ENCODE data around the gene GJA3. TPM values are rescaled to one million over a fixed set of nuclear protein-coding genes. Genes with fewer than 3 reads are reported as not detected.
A peak's percentile ranks its signal among the peaks of the same experiment; 100 is the strongest.

The GJA3 gene
- total and polyA plus RNA-seq, 9 of the 15 experiments (the other 6 are each of a cell fraction or from before 2014, with no cell fraction given), result 0.03 to 0.13 (median 0.04) TPM; not detected in 4

DNA sequence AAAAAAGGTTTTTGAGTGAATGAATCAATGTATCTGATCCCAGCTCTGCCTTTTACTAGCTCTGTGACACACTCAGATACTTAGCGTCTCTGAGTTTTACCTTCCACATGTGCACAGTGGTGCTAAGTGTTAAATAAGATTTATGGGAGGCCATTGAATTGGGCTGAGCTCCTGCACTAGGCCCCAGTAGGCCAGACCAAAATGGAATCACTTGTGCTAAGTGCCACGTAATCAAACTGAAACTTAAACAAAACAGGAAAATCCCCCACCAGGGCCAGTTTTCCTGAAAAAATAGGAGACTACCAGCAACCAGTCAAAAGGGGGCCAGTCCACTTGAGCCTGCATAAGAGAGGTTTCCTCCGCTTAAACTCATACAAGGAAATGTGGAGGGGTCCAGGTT lies 40.9 kb downstream of the GJA3 start (continued):
- TF ChIP-seq, protein P1, sequence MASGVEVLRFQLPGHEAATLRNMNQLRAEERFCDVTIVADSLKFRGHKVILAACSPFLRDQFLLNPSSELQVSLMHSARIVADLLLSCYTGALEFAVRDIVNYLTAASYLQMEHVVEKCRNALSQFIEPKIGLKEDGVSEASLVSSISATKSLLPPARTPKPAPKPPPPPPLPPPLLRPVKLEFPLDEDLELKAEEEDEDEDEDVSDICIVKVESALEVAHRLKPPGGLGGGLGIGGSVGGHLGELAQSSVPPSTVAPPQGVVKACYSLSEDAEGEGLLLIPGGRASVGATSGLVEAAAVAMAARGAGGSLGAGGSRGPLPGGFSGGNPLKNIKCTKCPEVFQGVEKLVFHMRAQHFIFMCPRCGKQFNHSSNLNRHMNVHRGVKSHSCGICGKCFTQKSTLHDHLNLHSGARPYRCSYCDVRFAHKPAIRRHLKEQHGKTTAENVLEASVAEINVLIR (CRISPR knock-in tag; IDR thresholded peaks at IDR 0.05), result peak; percentile 34; the same call in 1 of the 2 replicates
- TF ChIP-seq, protein P2, sequence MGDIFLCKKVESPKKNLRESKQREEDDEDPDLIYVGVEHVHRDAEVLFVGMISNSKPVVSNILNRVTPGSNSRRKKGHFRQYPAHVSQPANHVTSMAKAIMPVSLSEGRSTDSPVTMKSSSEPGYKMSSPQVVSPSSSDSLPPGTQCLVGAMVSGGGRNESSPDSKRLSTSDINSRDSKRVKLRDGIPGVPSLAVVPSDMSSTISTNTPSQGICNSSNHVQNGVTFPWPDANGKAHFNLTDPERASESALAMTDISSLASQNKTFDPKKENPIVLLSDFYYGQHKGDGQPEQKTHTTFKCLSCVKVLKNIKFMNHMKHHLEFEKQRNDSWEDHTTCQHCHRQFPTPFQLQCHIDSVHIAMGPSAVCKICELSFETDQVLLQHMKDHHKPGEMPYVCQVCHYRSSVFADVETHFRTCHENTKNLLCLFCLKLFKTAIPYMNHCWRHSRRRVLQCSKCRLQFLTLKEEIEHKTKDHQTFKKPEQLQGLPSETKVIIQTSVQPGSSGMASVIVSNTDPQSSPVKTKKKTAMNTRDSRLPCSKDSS (IDR thresholded peaks at IDR 0.05; ENCODE audit: low read depth, partially characterized antibody), result no peak
- TF ChIP-seq SLC30A9 (CRISPR knock-in tag; IDR thresholded peaks at IDR 0.05) (no peak), ADNP (tag; IDR thresholded peaks at IDR 0.05) (no peak), FOXK2 (conservative IDR thresholded peaks at IDR 0.05 in 1 of 2, IDR thresholded peaks at IDR 0.05 in 1 of 2; ENCODE audit: low read depth in 2 of 2) (no peak), TEAD1 (CRISPR knock-in tag; IDR thresholded peaks at IDR 0.05) (peak in 1 of 2 experiments; percentile 24; a peak in 1 of 4 replicates), ZNF764 (CRISPR knock-in tag; IDR thresholded peaks at IDR 0.05; ENCODE audit: low read depth) (no peak), SREBF2 (CRISPR knock-in tag; IDR thresholded peaks at IDR 0.05) (no peak), CEBPB (tag; IDR thresholded peaks at IDR 0.05) (no peak), NFATC3 (IDR thresholded peaks at IDR 0.05) (no peak), PHF21A (IDR thresholded peaks at IDR 0.05; ENCODE audit: borderline replicate concordance, low read depth) (no peak), NBN (IDR thresholded peaks at IDR 0.05; ENCODE audit: low read depth) (no peak), ESRRB (CRISPR knock-in tag; IDR thresholded peaks at IDR 0.05; ENCODE audit: borderline replicate concordance) (no peak), ZNF644 (tag; IDR thresholded peaks at IDR 0.05; ENCODE audit: low read depth) (peak; percentile 78; the same call in 1 of the 2 replicates)
- TF ChIP-seq, protein P3, sequence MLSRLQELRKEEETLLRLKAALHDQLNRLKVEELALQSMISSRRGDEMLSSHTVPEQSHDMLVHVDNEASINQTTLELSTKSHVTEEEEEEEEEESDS (CRISPR knock-in tag; IDR thresholded peaks at IDR 0.05), result no peak
- TF ChIP-seq, protein P4, sequence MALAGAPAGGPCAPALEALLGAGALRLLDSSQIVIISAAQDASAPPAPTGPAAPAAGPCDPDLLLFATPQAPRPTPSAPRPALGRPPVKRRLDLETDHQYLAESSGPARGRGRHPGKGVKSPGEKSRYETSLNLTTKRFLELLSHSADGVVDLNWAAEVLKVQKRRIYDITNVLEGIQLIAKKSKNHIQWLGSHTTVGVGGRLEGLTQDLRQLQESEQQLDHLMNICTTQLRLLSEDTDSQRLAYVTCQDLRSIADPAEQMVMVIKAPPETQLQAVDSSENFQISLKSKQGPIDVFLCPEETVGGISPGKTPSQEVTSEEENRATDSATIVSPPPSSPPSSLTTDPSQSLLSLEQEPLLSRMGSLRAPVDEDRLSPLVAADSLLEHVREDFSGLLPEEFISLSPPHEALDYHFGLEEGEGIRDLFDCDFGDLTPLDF (CRISPR knock-in tag; IDR thresholded peaks at IDR 0.05), result no peak
- TF ChIP-seq, protein P5, sequence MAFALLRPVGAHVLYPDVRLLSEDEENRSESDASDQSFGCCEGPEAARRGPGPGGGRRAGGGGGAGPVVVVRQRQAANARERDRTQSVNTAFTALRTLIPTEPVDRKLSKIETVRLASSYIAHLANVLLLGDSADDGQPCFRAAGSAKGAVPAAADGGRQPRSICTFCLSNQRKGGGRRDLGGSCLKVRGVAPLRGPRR (CRISPR knock-in tag; IDR thresholded peaks at IDR 0.05), result peak; percentile 85; the same call in 1 of the 2 replicates
- TF ChIP-seq, protein P6, sequence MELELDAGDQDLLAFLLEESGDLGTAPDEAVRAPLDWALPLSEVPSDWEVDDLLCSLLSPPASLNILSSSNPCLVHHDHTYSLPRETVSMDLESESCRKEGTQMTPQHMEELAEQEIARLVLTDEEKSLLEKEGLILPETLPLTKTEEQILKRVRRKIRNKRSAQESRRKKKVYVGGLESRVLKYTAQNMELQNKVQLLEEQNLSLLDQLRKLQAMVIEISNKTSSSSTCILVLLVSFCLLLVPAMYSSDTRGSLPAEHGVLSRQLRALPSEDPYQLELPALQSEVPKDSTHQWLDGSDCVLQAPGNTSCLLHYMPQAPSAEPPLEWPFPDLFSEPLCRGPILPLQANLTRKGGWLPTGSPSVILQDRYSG (tag; conservative IDR thresholded peaks at IDR 0.05; ENCODE audit: low read depth), result peak; percentile 89; the same call in 1 of the 2 replicates
- TF ChIP-seq, protein P7, sequence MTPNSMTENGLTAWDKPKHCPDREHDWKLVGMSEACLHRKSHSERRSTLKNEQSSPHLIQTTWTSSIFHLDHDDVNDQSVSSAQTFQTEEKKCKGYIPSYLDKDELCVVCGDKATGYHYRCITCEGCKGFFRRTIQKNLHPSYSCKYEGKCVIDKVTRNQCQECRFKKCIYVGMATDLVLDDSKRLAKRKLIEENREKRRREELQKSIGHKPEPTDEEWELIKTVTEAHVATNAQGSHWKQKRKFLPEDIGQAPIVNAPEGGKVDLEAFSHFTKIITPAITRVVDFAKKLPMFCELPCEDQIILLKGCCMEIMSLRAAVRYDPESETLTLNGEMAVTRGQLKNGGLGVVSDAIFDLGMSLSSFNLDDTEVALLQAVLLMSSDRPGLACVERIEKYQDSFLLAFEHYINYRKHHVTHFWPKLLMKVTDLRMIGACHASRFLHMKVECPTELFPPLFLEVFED (CRISPR knock-in tag; conservative IDR thresholded peaks at IDR 0.05), result no peak
